Measurements from ENCODE around the gene GSN.

Gene GSN

DNA sequence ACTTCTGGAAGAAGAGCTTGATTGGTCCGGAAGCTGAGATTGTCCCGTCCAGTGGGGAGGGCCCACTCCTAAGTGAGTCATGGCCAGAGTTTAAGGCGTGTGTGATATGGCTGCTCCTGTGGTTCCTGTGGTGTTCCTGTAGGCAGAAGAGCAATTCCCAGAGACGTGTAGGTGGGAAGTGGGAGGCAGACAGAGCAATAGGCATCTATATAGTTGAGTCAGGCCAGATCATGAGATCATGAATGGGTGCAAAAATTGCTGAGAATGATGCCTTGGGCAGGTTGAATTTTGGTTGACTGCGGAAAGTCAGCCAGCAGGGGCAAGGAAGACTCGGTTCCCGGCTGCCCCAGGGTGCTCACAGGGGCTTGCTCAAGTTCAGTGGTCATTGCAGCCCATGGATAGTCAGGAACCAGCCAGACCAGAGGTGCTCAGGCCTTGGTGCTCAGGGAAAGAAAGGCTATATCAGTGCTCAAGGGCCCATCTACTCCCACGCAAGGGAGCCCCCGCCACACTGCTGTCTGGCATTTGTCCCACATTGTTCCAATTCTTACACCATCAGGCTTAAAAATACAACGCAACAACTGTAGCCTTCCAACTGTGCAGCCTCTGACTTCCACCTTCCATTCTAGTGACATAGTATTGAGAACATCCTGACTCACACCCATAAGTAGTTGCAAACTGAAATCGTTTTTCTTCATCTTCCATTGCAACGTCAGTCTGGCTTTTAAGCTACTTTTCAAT is 21.0 kb upstream of the GSN start:
- DNase-seq: peak; percentile 64 to 74

DNA sequence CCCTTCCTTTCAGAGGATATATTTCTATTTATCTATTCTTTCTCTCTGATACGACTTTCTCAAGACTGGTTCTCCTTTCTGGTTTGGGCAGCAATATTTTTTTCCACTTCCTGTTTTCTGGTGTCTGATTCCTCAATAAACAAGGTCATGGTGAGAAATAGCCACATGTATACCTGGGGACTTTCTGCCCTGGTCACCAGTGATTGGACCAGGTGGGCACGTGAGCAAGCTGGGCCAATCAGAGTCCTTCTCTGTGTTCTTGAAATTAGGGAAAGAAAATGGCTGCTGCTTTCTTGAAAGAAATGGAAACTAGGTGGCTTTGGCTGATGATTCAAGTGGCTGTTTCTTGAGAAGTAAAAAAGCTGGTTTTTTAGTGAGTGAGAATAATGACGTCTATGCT is 18.4 kb upstream of the GSN start:
- peak; percentile 41 to 58 for DNase-seq

DNA sequence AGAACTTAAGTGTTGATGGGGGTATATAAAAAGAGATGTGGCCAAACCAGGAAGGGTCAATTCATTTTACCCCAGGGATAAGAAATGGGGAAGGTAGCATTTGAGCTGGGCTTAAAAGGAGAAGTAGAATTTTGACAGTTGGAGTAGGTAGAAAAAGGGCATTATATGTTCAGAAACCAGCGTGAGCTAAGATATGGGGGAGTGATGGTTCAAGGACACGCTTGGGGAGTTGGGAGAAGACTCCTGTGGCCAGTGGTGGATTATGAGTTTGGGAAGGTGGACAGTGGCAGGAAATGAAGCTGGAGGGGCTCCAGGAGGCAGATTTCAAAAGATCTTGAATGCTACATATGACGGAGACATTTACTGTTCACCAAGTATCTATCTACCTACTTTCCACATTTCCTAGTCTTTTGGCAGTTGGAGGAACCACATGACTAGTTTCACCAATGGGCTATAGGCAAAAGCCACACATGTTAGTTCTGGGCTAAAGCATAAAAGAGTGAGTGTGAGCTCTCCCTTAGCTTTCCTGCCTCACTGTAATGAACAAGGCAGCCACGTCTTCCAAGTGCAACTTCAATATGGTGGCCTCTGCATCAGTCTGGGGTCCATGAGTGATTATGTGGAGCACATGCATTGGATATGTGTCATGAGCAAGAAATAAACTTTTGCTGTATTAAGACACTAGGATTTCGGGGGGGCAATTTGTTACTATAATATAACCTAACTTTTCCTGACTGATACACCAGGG is 15.7 kb upstream of the GSN start:
- DNase-seq: peak; percentile 88 to 92

DNA sequence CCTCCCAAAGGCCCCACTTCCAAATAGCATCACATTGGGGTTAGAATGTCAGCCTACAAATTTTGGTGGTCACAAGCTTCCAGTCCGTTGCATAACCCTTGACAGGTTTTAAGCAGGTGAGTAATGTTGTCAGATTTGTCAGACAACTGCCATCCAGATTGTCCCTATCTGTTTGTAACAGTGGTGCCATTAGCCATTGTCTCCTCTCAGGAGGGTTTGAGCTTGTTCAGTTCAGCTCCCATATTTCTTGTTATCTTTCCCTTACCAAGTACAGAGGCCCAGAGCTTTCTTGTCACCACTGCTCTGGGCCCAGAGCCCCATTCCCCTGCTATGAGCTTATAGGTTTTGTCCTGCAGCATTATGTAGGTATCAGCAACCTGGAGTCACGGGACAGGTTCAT is 14.8 kb upstream of the GSN start:
- DNase-seq: no peak

DNA sequence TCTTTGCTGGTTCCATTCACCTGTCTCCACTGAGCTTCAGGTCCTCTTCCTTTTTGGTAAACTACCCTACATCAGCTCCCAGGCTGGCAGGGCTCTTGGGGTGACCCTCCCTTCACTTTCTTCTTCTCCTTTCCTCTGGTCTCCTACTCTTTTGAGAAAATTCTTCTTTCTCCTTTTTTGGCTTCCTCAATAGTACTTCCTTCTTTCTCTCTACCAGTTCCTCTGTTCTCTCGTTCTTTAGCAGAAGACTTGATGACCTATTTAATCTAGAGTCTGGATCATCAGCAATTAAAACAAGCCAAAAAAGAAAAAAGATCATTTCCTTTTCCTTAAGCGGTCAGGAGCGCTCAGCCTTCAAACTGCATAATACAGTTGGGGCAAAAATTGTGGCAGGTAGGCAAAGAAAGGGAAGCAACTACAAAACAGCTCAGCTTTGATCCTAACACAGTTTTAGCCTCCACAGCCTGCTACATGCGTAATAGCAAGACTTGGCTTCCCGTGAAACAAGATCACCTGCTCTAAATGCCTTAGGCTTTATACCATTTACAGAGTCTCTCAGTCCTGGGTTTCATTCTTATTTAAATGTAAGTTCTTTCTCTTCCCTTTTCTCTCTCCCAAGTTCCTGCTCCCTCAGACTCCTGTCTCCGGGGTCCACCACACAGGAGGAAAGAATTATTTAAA is 14.0 kb upstream of the GSN start:
- DNase-seq: peak; percentile 53 to 71

DNA sequence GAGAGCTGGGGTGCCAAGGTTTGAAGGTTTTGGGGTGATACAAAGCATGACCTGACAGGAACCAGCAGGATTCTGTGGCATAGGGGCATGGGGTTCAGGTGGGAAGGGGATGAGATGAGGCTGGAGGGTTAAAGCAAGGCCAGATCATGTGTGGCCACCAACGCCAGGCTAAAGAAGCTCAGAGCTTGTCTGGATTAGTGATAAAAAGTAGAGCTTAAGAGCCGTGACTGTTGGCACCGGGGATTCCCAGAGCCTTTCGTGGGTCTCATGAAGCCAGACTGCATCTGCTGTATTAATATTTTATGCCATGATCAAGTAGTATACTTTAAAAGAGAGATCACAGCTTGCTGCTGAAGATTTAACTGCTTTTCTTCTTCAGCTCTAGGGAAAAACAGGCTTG is 8.5 kb upstream of the GSN start:
- no peak for DNase-seq

DNA sequence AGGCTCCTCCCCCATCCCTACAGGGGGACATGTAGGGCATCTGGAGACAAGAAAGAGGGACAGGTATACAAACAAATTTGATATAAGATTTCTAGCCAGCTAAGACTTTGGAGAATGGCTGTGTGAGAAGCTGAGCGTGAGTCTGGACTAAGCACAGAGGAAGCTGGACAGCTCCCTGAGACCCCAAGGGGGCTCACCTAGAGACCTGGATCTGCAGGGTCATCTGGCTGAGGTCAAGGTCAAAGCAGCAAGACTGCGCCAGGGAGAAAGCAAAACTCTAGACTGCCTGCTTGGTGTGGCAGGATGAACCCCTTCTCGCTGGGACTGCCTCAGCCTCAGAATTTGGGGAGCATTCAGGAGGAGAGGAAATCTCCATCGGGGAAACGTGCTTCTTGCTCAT is 8.0 kb upstream of the GSN start:
- DNase-seq: no peak

DNA sequence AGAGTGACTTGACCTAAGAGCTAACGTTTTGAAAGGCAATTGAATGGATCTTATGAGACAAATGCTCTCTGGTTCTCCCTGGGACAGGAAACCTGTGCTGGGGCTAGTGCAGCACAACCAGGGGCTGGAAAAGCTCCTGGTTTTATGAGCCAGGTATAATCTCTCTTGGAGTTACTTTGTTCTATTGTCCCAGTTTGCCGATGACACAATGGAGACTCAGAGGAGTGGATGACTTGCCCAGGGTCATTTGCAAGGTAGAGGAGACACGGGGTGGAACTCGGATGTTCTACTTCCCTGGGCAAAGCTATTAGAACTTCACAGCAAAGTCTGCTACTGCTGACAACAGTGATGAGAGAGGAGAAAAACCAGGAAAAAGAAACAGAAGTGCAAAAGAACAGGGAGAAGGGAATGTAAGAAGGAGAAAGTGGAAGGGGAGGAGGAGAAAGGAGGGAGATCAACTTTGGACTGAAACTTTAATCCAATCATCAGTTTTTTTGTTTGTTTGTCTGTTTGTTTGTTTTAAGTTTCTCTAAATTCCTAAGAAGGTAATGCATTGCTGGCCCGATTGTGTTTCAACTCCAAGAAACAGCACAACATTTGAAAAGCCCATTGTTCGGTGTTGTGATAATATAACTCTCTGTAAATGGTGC is 7.4 kb upstream of the GSN start:
- DNase-seq: no peak

DNA sequence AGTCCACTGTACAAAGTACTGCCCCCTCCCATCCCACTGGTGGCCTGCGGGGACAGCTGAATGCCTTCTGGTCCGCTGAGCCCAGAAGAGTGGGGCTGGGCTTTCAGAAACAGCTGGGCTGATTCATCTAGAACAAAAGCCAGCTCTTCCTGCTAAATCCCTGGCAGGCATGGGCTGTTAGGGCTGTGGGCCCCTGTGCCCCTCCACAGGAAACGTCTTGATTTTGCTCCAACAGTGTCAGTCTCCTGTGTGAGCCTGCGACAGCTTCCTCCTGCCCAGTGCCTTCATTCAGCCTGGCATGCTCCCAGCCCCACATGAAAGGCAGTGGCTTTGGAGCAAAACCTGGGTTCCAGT is 6.9 kb upstream of the GSN start:
- peak; percentile 61 to 78 for DNase-seq

DNA sequence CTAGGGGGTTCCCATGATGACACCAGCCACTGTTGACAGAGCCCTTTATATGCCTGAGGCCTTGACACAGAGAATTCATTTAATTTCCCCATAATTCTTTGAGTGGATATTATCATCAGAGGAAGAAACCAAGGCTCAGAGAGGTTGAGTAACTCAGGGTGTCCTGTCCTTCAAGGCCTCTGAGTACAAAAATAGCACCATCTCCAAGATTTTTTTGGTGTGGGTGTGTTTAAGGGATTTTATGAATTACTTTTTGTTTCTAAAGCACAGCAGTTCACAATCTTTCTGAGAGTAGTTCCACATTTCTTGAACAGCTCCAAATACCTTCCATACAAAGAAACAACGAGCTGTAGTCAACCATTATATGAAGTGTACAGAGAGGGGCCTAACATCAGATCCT is 6.2 kb upstream of the GSN start:
- DNase-seq: no peak

DNA sequence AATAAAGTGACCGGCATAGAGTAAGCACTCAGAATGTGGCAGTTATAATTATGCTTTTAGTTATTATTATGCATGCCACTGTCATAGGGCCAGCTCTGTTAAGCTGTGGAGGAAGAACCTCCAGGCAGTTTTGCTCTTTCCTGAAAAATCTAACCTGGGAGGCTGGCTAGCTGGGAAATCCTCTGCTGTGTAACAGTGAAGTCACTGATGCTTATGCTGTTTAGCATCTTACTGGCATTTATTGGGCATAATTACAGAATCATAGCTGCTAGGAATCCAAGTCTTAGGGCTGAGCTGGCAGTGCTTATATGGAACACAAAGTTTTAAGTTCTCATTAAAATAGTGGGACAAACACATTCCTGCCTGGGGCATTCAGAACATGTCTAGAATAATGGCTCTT is 5.5 kb upstream of the GSN start:
- no peak for DNase-seq

DNA sequence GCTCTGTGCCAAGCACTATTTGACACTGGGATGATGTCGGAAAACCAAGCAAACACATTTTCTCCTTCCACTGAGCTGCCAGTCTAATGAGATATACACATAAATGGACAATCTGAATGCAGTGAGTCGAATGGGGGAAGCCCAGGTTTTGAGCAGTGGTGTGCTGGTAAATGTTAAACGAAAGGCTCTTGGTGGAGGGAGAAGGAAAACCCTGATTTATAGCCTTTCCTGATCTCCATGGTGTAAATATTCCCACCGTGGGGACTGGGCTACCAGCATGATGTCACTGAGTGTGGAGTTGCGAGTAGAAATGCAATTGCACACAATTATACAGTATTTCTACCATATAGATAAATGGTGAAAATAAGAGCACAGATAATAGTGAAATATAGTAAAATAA is 5.0 kb upstream of the GSN start:
- DNase-seq: no peak

DNA sequence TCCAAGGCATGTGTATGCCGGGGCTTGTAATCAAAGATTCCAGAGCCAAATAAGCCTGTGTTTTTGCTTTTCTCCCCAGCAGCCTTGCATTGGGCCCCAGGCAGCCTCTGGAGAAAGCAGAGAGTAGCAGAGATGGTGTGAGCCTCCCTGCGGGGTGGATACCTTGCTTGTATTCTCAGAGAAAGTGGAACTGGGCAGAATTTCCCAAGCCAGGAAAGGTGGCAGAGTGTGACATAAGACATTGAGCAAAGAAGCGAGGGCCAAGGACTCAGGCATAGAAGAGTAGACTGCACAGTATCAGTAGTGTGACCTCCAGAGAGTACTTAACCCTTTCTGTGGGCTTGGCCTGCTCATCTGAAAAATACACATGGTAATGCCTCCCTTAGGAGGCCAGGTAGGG is 1.6 kb upstream of the GSN start:
- DNase-seq: no peak

DNA sequence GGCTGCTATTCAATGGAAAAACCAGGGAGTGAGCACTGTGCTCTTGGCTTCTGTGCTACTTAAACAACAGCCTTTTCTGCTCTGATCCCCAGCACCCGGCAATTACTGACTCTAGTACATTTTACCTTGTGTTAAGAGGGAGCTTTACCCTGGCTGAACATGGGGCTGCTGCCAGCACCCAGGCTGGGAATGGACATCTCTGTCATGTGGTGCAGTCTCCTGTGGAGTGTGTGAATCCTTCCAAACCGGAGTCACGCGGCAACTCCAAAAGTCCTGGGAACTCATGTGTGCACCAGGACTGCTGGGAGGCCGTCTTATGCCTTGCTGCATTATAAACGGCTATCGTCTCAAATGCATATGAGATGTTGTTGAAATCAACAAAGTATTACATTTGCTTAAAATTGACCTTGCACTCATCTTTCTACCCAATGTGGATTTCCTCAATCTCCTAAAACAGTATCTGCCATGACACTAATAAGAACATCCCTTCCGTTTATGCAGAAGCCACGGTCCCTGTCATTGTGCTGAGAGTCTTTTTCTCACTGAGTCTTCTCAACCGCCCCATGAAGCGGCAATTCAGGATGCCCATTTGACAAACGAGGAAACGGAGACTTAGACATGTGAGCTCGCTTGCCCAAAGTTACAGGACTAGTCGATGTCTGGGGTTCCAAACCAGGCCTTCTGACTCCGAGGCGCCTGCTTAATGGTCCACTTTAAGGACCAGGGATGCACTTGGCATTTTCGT is 884 bp upstream of the GSN start:
- DNase-seq: no peak

DNA sequence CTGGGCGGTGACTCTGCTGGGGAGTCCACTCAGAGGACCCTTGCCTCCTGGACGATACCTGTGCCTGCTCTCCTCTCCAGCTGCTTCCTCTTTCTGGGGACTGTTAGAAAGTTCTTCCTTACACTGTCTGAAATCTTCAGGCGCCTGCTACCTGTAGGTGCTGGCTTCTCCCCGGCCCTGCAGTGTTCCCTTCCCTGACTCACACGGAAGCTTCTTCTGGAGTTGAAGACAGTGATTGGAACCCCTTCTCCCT is 562 bp downstream of the GSN start:
- peak; percentile 27 to 48 for DNase-seq

DNA sequence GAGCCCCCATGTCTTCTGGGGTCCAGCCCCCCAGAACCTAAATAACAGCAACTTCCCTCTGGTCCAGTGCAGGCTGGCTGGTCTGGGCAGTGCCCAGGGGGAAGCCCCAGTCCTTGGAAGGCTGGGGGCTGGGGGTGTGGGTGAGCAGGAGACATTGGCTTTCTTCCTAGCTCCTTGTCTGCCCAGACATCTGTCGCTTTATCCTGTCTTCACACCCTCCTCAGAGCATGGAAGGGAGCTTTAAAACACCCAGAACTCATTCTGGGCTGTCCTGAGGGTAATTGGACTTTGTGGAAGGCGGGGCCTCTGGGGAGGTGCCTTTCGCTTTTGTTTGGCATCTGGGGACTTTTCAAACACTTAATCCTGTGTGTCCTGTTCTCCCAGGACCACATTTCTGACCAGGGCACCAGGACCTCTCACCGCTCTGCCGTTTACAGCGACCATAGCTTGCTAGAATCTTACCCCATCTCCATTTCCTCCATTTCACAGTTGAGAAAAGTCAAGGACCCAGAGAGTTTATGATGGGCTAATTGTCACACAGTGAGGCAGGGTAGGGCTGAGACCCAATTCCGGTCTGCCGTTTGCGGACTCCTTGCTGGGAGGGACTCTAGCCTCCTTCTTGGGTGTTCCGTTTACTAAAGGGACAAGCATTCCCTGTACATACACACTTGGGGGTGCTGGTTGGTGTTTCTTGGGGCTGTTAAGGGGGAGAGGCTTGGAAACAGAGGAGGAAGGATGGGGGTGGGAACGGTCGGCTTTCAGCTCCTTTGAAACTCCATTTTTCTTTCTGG is 1.1 kb downstream of the GSN start:
- peak; percentile 29 to 44 for DNase-seq

DNA sequence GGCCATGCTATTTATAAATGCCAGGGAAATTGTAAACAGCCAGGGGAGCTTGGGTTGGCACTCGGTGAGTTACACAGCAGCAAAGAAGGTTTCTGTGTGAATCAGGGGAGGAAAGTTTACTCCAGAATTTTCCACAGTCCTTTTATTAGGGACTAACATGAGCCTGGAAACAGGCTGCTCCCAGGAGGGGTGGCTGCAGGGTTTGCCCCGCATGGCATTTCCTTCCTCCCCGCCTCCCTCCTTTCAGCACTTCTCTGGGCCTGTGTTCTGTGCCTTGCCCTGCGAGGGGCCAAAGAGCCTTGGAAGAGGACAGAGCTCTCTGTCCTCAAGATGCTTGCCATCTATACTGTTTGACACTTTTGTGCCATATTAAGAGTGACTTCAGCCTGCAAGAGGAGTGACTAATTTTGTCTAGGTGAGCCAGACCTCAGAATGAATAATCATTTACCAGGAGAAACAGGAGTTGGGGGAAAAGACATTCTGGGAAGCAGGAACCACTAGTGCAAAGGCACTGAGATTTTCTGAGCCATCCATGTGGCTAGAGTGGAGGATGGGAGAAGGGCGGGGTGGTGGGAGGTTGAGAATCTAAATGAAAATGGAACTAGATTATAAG is 1.8 kb downstream of the GSN start:
- no peak for DNase-seq

DNA sequence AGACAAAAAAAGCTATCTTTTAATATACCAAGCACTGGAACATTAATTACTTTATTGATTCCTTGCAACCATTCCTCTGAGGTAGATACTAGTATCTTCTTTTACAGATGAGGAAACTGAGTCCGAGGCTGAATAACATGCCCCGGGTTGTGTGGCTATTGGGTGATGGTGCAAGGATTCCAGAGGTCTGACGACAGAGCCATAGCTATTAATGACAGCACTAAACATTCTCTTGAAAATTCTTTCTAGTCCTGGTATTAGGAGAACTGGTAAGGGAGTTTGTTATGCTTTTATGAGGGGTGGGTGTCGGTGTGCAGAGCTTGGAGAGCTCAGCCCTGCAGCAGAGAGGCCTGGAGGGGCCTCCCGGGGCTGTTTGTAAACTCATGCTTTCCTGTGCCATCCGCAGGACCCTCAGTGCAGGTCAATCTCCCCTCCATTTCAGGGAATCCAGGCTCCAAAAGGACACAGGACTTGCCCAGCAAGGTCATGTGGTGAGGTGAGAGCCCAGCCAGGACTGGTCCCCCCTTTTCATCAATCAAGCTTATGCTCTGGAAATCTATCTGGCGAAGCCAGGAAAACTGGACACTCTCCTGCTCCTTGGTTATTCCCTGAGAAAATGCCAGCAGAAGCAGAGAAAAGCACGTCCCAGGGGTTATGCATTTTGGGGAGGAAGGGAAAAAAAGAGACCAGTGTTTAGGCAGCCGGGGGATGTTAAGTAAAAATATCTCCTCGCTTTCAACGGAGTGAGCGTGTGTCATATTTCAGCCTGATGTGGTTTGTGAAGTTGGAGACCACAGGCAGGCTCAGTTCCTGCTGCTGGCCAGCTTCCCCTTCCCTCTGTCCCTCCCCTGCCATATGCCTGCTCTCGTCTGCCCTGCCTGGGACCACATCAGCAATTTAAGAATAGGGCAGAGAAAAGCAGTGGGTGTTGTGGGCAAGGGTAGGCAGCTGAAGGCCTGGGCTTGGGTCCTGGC is 3.7 kb downstream of the GSN start:
- DNase-seq: peak; percentile 96 to 97

DNA sequence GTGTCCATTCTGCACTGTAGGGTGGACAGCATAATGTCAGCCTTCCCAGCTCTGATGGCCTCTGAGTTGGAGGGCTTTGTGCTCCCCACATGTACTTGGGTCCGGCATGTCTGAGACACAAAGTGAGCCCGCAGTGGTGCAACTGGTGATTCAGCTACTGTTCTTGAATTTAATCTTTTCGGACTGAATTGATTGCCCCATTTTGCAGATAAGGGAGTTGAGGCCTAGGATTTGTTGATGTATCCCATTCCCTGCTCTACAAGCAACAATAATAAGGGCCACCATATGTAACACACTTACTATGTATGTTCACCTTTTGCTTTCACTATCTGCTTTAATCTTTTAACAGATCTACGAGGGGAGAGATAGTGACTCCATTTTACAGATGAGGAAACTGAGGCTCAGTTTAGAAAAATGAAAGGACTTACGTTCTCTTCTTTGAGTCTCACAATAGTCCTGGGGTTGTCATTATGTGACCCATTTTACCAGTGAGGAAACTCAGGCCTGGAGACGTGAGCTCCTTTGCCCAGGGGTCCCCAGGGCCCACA is 4.5 kb downstream of the GSN start:
- DNase-seq: no peak

DNA sequence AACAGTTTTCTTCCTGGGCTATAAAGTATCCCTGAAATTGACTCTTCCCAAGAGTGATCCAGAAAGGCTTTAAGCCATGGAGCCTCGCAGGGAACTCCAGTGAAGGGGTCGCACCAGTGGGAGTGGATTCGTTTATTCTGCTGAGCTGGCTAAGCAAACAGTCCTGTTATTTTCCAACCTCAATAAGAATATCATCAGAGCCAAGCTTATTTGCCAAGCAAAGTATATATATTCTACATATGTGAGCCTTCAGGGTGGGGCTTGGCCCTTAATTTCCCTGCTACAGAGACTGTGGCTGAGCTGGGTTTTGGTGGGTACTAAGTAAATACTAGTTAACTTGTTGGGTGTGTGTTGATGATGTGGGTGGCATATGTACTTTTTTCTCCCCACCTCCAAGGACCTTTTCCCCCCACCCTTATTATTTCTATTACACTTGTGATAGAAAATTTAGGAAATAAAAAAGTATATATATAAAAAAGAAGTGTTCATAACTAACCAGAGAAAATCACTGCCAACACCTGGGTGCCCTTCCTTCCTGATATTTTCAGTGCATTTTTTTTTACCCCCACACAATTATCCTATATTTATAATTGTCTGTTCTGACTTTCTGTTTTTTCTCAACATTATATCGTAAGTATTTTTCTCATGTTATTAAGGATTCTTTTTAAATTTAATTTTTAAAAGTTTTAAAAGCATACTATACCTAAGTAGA is 5.3 kb downstream of the GSN start:
- no peak for DNase-seq
